Iris pigment epithelial cell (primary cell): ENCODE measurements around the gene ERP27.

Source experiments
- DNase-seq: peaks from one replicate; pipeline ENCODE4 v3.0.0-alpha.2; 2011; ENCODE audit warnings: low read depth

Gene ERP27

GRCh38 chr12:14901228-14901562 lies 37.1 kb downstream of the ERP27 start:
- DNase-seq, result no peak

GRCh38 chr12:14900521-14901227 lies 37.7 kb downstream of the ERP27 start:
- DNase-seq, result no peak

- peak; percentile 93 for DNase-seq
Measured at GRCh38 chr12:14896521-14897169, 41.7 kb downstream of the ERP27 start.

- peak; percentile 52 for DNase-seq
Measured at GRCh38 chr12:14893506-14894250, 44.7 kb downstream of the ERP27 start.

- peak; percentile 40 for DNase-seq
Measured at GRCh38 chr12:14892726-14893505, 45.4 kb downstream of the ERP27 start.

GRCh38 chr12:14890701-14891100 lies 47.6 kb downstream of the ERP27 start:
- no peak for DNase-seq

DNA sequence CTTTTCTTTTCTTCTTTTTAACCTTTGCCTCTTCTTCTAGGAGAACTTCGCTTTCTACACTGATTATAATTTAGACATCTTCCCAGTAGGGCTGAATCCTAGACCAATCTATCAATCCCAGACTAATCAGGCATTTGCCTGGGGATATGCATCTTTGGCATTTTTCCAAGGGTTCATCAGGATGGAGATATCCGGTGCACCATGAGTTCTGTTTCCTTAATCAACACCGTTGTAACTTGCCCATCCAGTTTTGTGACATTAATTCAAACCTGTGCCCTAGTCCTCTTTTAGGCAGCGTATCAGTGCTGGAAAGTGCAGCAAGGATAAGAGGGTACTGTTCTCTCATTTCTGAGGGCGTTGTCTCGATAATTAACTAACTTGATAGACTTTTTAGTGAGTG lies 52.1 kb downstream of the ERP27 start:
- DNase-seq, result no peak

DNA sequence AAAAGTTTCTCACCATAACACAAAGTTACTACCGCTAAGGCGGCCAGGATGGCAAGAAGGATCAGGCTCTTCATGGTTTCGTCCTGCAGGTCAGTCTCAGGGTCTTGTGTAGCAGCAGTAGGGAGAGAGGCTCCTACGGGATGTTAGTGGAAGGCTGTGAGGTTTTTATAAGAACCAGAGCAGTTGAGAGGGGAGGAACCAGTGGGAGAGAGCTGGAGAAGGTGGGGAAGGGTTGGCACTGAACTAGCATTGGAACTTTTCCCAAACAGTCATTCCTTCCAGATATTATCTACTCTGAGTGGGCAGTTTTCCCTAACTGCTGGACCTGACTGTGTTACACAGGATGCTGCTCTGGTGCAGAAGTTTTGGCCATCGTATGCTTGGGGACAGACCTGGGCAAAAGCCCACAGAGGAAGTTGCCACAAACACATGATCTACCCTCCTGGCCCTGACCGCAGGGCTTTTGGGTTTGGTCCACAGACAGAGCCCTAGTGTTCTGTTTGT lies 52.6 kb downstream of the ERP27 start, which contains the start of gene MGP:
Gene MGP (minus strand): TSS at position 137 of the 504 bp plus-strand sequence. CDS start 63 bp downstream, at position 74.
- peak; percentile 18 for DNase-seq

- peak; percentile 93 for DNase-seq
Measured at GRCh38 chr12:14884458-14884878, 53.9 kb downstream of the ERP27 start.

GRCh38 chr12:14883686-14884085 lies 54.7 kb downstream of the ERP27 start:
- no peak for DNase-seq

DNA sequence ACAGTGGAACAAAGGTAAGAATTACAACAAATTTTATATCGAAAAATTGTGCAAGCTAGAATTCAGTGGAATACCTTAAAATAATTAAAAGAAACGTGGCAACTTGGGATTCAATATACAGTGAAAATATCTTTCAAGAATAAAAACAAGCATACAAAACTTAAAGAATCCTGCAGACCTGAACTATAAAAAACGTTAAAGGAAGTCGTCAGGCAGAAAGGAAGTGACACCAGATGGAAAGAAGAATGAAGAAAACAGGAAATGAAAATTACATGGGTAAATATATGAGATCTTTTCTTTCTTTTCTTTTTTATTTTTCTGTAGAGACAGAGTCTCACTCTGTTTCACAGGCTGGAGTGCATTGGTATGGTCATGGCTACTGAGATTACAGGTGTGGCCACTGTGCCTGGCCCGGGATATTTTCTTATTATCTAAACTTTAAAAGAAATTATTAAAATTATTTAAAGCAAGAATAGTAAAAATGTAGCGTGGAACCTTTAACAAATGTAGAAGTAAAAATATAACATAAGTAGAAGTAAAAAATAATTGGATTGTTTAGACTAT lies 57.4 kb downstream of the ERP27 start:
- no peak for DNase-seq

GRCh38 chr12:14879222-14879933 lies 59.0 kb downstream of the ERP27 start:
- DNase-seq, result no peak

DNA sequence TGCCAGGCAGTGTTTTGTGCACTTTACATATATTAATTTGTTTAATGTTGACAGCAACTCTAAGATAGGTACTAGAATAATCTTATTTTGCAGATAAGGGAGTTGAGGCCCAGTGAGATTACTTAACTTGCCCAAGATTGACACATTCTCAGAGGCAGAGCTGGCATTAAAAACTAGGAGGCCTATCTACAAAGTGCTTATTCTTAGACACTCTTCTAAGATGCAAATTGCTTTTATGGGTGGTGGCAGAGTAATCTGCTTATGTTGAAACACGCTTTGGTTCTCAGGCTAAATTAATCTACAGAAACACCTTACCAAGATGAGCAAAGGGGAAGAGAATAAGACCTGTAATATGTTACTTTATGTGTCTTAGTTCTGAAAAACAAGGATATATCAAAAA lies 59.8 kb downstream of the ERP27 start:
- no peak for DNase-seq

- DNase-seq, result no peak
Measured at GRCh38 chr12:14876833-14877232, 61.5 kb downstream of the ERP27 start.

DNA sequence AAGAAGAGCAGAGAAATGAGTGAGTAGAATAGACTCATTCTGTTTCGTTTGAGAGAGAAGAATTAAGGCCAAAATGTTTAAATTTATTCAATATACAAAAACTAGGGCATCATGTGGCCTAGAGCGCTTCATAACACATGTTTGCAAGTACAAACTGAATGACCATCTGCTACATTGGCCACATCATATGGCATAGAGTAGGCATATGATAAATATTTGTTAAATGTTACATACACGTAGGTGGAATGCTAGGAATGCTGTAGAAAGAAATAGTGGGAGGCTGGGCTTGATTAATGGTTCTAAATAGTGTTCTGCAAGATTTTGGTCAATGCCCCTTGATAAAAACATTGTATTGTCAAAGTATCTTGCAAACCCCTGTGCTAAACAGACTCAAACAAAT lies 63.5 kb downstream of the ERP27 start:
- DNase-seq, result peak; percentile 49

- no peak for DNase-seq
Measured at GRCh38 chr12:14873440-14874185, 64.7 kb downstream of the ERP27 start.

DNA sequence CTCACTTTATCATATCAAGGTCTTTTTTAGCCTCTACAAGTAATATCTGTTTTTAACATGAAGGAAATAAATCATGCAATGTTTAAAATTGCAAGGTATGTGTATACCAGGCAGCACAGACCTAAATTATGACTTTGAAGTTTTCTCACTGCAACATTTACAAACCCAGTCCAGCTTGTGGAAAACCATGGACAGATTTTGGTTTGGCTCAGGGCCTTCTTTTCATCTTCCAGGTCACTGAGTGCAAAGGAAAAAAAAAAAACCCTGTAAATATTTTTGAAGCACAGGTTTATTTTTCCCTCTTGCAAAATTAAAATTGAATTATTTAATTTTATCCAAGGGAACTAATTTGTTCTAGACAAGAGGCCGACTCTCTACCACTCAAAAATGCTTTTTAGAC lies 66.5 kb downstream of the ERP27 start:
- DNase-seq, result no peak

- DNase-seq, result no peak
Measured at GRCh38 chr12:14871247-14871646, 67.1 kb downstream of the ERP27 start.

DNA sequence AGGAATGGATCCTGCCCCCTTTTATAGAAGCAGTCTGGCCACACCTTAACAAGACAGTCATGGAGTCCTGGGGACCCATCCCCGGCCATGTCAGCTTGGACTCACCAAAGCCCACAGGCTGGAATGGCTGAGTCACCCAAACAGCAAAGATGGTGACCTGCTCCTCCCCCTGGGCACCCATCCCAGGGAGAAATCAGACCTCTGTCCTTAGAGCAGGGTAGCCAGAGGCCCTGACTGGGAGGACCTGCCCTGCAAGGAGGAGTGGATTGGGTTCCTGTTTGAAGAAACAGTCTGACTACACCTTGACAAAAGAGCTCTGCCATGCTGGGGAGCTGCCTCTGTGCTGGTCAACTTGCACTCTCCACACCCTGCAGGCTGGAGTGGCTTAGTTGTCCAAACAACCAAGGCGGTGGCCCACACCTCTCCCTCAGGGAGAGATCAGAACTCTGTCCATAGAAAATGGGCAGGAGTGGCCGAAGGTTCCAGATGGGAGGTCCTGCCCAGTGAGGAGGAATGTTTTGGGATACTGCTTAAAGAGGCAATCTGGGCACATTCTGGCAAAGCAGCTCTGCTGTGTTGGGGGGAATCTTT lies 69.3 kb downstream of the ERP27 start:
- peak; percentile 28 for DNase-seq
